ENCODE data around the gene COL25A1. TPM values are rescaled to one million over a fixed set of nuclear protein-coding genes. Genes with fewer than 3 reads are reported as not detected.

COL25A1 gene
- total and polyA plus RNA-seq, 2 donors (not counting 3 experiments of a cell fraction or from before 2014, with no cell fraction given), result 0.21 to 3.5 TPM

- TF ChIP-seq POLR2AphosphoS5 (IDR thresholded peaks at IDR 0.05; ENCODE audit: insufficient read depth, low read depth, low read length) (no peak), POLR2A (IDR thresholded peaks at IDR 0.05; ENCODE audit: low read depth, low read length) (no peak), GATA2 (IDR thresholded peaks at IDR 0.05; ENCODE audit: insufficient read depth, insufficient read length, low read depth, low read length) (no peak), MAX (IDR thresholded peaks at IDR 0.05; ENCODE audit: insufficient read depth, insufficient read length) (no peak), EZH2 (IDR thresholded peaks at IDR 0.05; ENCODE audit: borderline replicate concordance, low read depth, low read length, severe bottlenecking) (no peak), MYC (IDR thresholded peaks at IDR 0.05; ENCODE audit: low read depth, low read length) (no peak), JUN (IDR thresholded peaks at IDR 0.05; ENCODE audit: borderline replicate concordance, insufficient read depth, insufficient read length, low read depth) (no peak), CTCF (IDR thresholded peaks at IDR 0.05; ENCODE audit: extremely low read depth in 1 of 2, insufficient read depth in 1 of 2, low read depth in 1 of 2, low read length in 2 of 2) (no peak), FOS (IDR thresholded peaks at IDR 0.05; ENCODE audit: borderline replicate concordance, insufficient read depth, low read length) (no peak)
- H3K27me3 ChIP-seq (ENCODE audit: control insufficient read depth in 2 of 2, insufficient read depth in 2 of 2, low read length in 2 of 2), result no peaks in the 10 kb centered on the region
- dilution Hi-C loops (cut with MboI; ENCODE audit: extremely low pct_ligation_motif_present, low sequenced_read_pairs), result no loop called here
- ChIA-PET POLR2A (no interaction called here), CTCF (interaction anchor here (1.2 kb wide), 1 partner anchor 44 kb away, joined by 4 read pairs; no protein-coding TSS in a partner anchor)
- H3K9me1 ChIP-seq (replicated peaks; ENCODE audit: control insufficient read depth, extremely low read depth, insufficient read depth, low read length), result no peaks in the 10 kb centered on the region
- no TSS peak for BruUV-seq (replicated peaks)
- FAIRE-seq, result no peak
- no peak for DNase-seq (ENCODE audit: low read depth, low spot score)
- H2AFZ ChIP-seq (ENCODE audit: low read depth, low read length), result no peak overlapping the region
- H3K27ac ChIP-seq (ENCODE audit: insufficient read depth, low read depth, low read length), result no peak overlapping the region
- no peaks in the 10 kb centered on the region for H4K20me1 ChIP-seq (replicated peaks; ENCODE audit: control insufficient read depth, extremely low read depth, insufficient read depth, low read length)
- H3K4me3 ChIP-seq (replicated peaks in 1 of 3; ENCODE audit: insufficient read depth in 1 of 3, low read depth in 1 of 3, low read length in 3 of 3), result no peak overlapping the region
- no peak overlapping the region for H3K9ac ChIP-seq (replicated peaks; ENCODE audit: extremely low read depth, insufficient read depth, low read length)
- H3K9me3 ChIP-seq (replicated peaks; ENCODE audit: control insufficient read depth, insufficient read depth, low read length), result no peaks in the 10 kb centered on the region
- no peak overlapping the region for H3K4me2 ChIP-seq (ENCODE audit: insufficient read depth, low read length)
- H3K36me3 ChIP-seq (ENCODE audit: control insufficient read depth in 2 of 2, extremely low read depth in 1 of 2, insufficient read depth in 2 of 2, low read length in 2 of 2), result no peaks in the 10 kb centered on the region
- H3K4me1 ChIP-seq (ENCODE audit: control insufficient read depth, extremely low read depth, insufficient read depth, low read length), result no peaks in the 10 kb centered on the region
- intact Hi-C loops (cut with micrococcal nuclease), result no loop called here
- no peaks in the 10 kb centered on the region for H3K79me2 ChIP-seq (ENCODE audit: control insufficient read depth, insufficient read depth, low read length)
Observed at GRCh38 chr4:109254845-109255244, 47.6 kb downstream of the COL25A1 start.
